GM18507 (cell line): ENCODE data around the gene CD2AP.
"Not testable (repeated sequence)": the region's sequence is repeated elsewhere in the genome, so short reads cannot be mapped to it uniquely, and the experiment has no call there.

ENCODE experiments used
- DNase-seq: peaks from one replicate; pipeline ENCODE4 v3.0.0; 2011; ENCODE audit warnings: low read depth; ENCODE audit not compliant: insufficient read length; ENCODE audit errors: extremely low spot score
- FAIRE-seq: peaks from 2 replicates; lab custom pipeline; 2011; peaks lifted over from hg19 to GRCh38; lab: Jason Lieb, UNC

Gene CD2AP

GRCh38 chr6:47455533-47456209 is 21.9 kb upstream of the CD2AP start:
- FAIRE-seq = peak; percentile 70
- DNase-seq = no peak

- DNase-seq = no peak
- no peak for FAIRE-seq
Observed at GRCh38 chr6:47456536-47456975, 21.0 kb upstream of the CD2AP start.

GRCh38 chr6:47457370-47457769 is 20.2 kb upstream of the CD2AP start:
- FAIRE-seq (no peak), DNase-seq (no peak)

- no peak for DNase-seq
- FAIRE-seq = no peak
Observed at GRCh38 chr6:47464052-47464451, 13.5 kb upstream of the CD2AP start.

- FAIRE-seq (no peak), DNase-seq (no peak)
Observed at GRCh38 chr6:47465117-47465516, 12.5 kb upstream of the CD2AP start.

- no peak for FAIRE-seq
Observed at GRCh38 chr6:47471911-47472310, 5.7 kb upstream of the CD2AP start.

GRCh38 chr6:47473791-47474346 is 3.7 kb upstream of the CD2AP start:
- FAIRE-seq (no peak), DNase-seq (no peak)

More at GRCh38 chr6:47471911-47472310, 5.7 kb upstream of the CD2AP start:
- DNase-seq = no peak

- DNase-seq (no peak), FAIRE-seq (no peak)
Observed at GRCh38 chr6:47475319-47475816, 2.2 kb upstream of the CD2AP start.

- DNase-seq = no peak
Observed at GRCh38 chr6:47476781-47477496, 650 bp upstream of the CD2AP start.

GRCh38 chr6:47478233-47479139 is 897 bp downstream of the CD2AP start:
- DNase-seq = no peak
- peak; percentile 68 for FAIRE-seq

More at GRCh38 chr6:47476781-47477496, 650 bp upstream of the CD2AP start:
- peak; percentile 26 for FAIRE-seq

GRCh38 chr6:47479140-47479508 is 1.5 kb downstream of the CD2AP start:
- DNase-seq (no peak), FAIRE-seq (peak; percentile 33)

- FAIRE-seq = no peak
- DNase-seq = no peak
Observed at GRCh38 chr6:47479874-47480273, 2.3 kb downstream of the CD2AP start.

- FAIRE-seq, DNase-seq: not testable (repeated sequence)
Observed at GRCh38 chr6:47481213-47481612, 3.6 kb downstream of the CD2AP start.

GRCh38 chr6:47481806-47482205 is 4.2 kb downstream of the CD2AP start:
- no peak for FAIRE-seq
- no peak for DNase-seq

- FAIRE-seq = no peak
- DNase-seq = no peak
Observed at GRCh38 chr6:47483516-47483852, 5.9 kb downstream of the CD2AP start.

- DNase-seq (no peak), FAIRE-seq (no peak)
Observed at GRCh38 chr6:47483853-47484546, 6.4 kb downstream of the CD2AP start.

- FAIRE-seq (no peak), DNase-seq (no peak)
Observed at GRCh38 chr6:47484616-47485015, 7.0 kb downstream of the CD2AP start.

GRCh38 chr6:47485083-47485482 is 7.5 kb downstream of the CD2AP start:
- no peak for DNase-seq
- FAIRE-seq = no peak

GRCh38 chr6:47485491-47486135 is 8.0 kb downstream of the CD2AP start:
- FAIRE-seq = no peak
- no peak for DNase-seq
